HCT116 (cell line): ENCODE measurements around the gene NRP1.

Source experiments
- CEBPB ChIP-seq: IDR thresholded peaks from 2 replicates; pipeline ENCODE4 v1.6.1; 2012; ENCODE audit warnings: low read depth
- ELF1 ChIP-seq: IDR thresholded peaks from 2 replicates; pipeline ENCODE4 v1.6.1; 2012; ENCODE audit warnings: low read depth, borderline replicate concordance
- EZH2 ChIP-seq: fragments of 200-600 bp; sonication (generic); IDR thresholded peaks from 2 replicates; pipeline ENCODE4 v1.6.1; 2017; ENCODE audit warnings: antibody characterized with exemption, mixed run types
- EZH2phosphoT487 ChIP-seq: fragments of 200-600 bp; IDR thresholded peaks from 2 replicates; pipeline ENCODE4 v1.6.1; 2018; ENCODE audit warnings: antibody characterized with exemption, borderline replicate concordance
- FOSL1 ChIP-seq: IDR thresholded peaks from 2 replicates; pipeline ENCODE4 v1.6.1; 2012; ENCODE audit warnings: low read depth
- POLR2A ChIP-seq: IDR thresholded peaks from 2 replicates; pipeline ENCODE4 v1.7.0; 2011; ENCODE audit warnings: borderline replicate concordance; ENCODE audit not compliant: insufficient read depth, insufficient read length; ENCODE audit errors: extremely low read depth
- POLR2AphosphoS5 ChIP-seq: IDR thresholded peaks from 2 replicates; pipeline ENCODE4 v1.6.1; 2011; ENCODE audit warnings: mild to moderate bottlenecking, low read depth, low read length, moderate library complexity
- SP1 ChIP-seq: IDR thresholded peaks from 2 replicates; pipeline ENCODE4 v1.6.1; 2012; ENCODE audit warnings: low read depth
- SRF ChIP-seq: IDR thresholded peaks from 2 replicates; pipeline ENCODE4 v1.6.1; 2012; ENCODE audit warnings: low read depth
- TCF7L2 ChIP-seq: IDR thresholded peaks from 2 replicates; pipeline ENCODE4 v1.7.0; 2011; ENCODE audit warnings: borderline replicate concordance, inconsistent platforms; ENCODE audit not compliant: insufficient read depth, insufficient read length; ENCODE audit errors: extremely low read depth
- YY1 ChIP-seq: IDR thresholded peaks from 2 replicates; pipeline ENCODE4 v1.6.1; 2011; ENCODE audit warnings: low read length, low read depth, moderate library complexity, mild to moderate bottlenecking; ENCODE audit not compliant: insufficient replicate concordance; ENCODE audit errors: extremely low read depth
- TF ChIP-seq, protein P1 (sequence below), 3 experiments: fragments of 200-600 bp in 1 of 3; sonication (generic) in 1 of 3; IDR thresholded peaks in 2 of 3; conservative IDR thresholded peaks in 1 of 3; 2 replicates each; pipeline ENCODE4 v1.5.1; 2012 to 2017; ENCODE audit warnings: low read depth in 2 of 3, low read length in 2 of 3, antibody characterized with exemption in 1 of 3, borderline replicate concordance in 1 of 3, control low read depth in 1 of 3, mild to moderate bottlenecking in 1 of 3, mixed read lengths in 1 of 3, mixed run types in 1 of 3, moderate library complexity in 1 of 3; ENCODE audit not compliant: insufficient read depth in 1 of 3
- TF ChIP-seq, protein P2 (sequence below): IDR thresholded peaks from 2 replicates; pipeline ENCODE4 v1.6.1; 2011; ENCODE audit warnings: mild to moderate bottlenecking, low read length, moderate library complexity; ENCODE audit not compliant: insufficient replicate concordance; ENCODE audit errors: extremely low read depth
- TF ChIP-seq, protein P3 (sequence below): IDR thresholded peaks from 2 replicates; pipeline ENCODE4 v1.6.1; 2012

DNA sequence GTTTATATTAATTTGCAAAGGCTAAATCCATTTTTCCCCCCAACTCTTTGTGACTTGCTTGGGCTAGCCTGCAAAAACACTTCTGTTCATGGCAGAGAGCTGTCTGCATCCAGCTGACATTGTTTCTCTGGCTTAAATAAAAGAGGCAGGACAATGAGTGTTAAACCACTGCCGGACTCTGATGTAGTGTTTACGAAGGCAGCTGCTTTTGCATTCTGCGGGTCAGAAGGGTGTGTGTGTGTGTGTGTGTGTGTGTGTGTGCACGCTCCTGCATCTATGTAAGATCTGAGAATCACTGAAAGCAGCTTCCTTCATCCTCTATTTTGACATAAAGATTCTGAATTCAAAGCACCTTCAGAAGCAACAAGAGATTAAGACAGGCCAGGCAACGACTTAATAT is 28.3 kb downstream of the NRP1 start:
- TF ChIP-seq, protein P1, sequence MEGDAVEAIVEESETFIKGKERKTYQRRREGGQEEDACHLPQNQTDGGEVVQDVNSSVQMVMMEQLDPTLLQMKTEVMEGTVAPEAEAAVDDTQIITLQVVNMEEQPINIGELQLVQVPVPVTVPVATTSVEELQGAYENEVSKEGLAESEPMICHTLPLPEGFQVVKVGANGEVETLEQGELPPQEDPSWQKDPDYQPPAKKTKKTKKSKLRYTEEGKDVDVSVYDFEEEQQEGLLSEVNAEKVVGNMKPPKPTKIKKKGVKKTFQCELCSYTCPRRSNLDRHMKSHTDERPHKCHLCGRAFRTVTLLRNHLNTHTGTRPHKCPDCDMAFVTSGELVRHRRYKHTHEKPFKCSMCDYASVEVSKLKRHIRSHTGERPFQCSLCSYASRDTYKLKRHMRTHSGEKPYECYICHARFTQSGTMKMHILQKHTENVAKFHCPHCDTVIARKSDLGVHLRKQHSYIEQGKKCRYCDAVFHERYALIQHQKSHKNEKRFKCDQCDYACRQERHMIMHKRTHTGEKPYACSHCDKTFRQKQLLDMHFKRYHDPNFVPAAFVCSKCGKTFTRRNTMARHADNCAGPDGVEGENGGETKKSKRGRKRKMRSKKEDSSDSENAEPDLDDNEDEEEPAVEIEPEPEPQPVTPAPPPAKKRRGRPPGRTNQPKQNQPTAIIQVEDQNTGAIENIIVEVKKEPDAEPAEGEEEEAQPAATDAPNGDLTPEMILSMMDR (IDR thresholded peaks at IDR 0.05 in 2 of 3, conservative IDR thresholded peaks at IDR 0.05 in 1 of 3; ENCODE audit: borderline replicate concordance in 1 of 3, insufficient read depth in 1 of 3, low read depth in 2 of 3, low read length in 2 of 3) = no peak
- TF ChIP-seq POLR2A (no peak), YY1 (no peak), ELF1 (no peak), SP1 (no peak), FOSL1 (no peak), EZH2 (no peak), TCF7L2 (no peak), POLR2AphosphoS5 (no peak), SRF (no peak), CEBPB (no peak), EZH2phosphoT487 (no peak)
- TF ChIP-seq, protein P2, sequence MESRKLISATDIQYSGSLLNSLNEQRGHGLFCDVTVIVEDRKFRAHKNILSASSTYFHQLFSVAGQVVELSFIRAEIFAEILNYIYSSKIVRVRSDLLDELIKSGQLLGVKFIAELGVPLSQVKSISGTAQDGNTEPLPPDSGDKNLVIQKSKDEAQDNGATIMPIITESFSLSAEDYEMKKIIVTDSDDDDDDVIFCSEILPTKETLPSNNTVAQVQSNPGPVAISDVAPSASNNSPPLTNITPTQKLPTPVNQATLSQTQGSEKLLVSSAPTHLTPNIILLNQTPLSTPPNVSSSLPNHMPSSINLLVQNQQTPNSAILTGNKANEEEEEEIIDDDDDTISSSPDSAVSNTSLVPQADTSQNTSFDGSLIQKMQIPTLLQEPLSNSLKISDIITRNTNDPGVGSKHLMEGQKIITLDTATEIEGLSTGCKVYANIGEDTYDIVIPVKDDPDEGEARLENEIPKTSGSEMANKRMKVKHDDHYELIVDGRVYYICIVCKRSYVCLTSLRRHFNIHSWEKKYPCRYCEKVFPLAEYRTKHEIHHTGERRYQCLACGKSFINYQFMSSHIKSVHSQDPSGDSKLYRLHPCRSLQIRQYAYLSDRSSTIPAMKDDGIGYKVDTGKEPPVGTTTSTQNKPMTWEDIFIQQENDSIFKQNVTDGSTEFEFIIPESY = no peak
- TF ChIP-seq, protein P3, sequence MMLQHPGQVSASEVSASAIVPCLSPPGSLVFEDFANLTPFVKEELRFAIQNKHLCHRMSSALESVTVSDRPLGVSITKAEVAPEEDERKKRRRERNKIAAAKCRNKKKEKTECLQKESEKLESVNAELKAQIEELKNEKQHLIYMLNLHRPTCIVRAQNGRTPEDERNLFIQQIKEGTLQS = no peak
